ENCODE measurements around the gene RNF150.
A peak's percentile ranks its signal among the peaks of the same experiment; 100 is the strongest.

RNF150 gene

GRCh38 chr4:140903522-140904475, 229.5 kb downstream of the RNF150 start:
- DNase-seq = no peak

- no peak for DNase-seq
These were observed 231.4 kb downstream of the RNF150 start for GRCh38 chr4:140901736-140902336.

- no peak for DNase-seq
These were observed 239.3 kb downstream of the RNF150 start for GRCh38 chr4:140893939-140894338.

GRCh38 chr4:140888054-140888453, 245.2 kb downstream of the RNF150 start:
- no peak for DNase-seq

- DNase-seq = no peak
These were observed 245.8 kb downstream of the RNF150 start for GRCh38 chr4:140887467-140887866.

- DNase-seq = peak; percentile 79 to 84
These were observed 248.7 kb downstream of the RNF150 start for GRCh38 chr4:140884431-140885058.

- no peak for DNase-seq
These were observed 255.5 kb downstream of the RNF150 start for GRCh38 chr4:140877781-140878180.

GRCh38 chr4:140876615-140877364, 256.5 kb downstream of the RNF150 start:
- DNase-seq = no peak

- no peak for DNase-seq
These were observed 257.4 kb downstream of the RNF150 start for GRCh38 chr4:140875746-140876452.

GRCh38 chr4:140874056-140874455, 259.2 kb downstream of the RNF150 start:
- no peak for DNase-seq

GRCh38 chr4:140871368-140871767, 261.9 kb downstream of the RNF150 start:
- no peak for DNase-seq

GRCh38 chr4:140870427-140870826, 262.8 kb downstream of the RNF150 start:
- DNase-seq = no peak

GRCh38 chr4:140869446-140869845, 263.8 kb downstream of the RNF150 start:
- DNase-seq = no peak

GRCh38 chr4:140867356-140867755, 265.9 kb downstream of the RNF150 start:
- DNase-seq = no peak

GRCh38 chr4:140866492-140867005, 266.7 kb downstream of the RNF150 start:
- DNase-seq = no peak

GRCh38 chr4:140865253-140866217, 267.7 kb downstream of the RNF150 start:
- DNase-seq = no peak

- no peak for DNase-seq
These were observed 270.1 kb downstream of the RNF150 start for GRCh38 chr4:140863197-140863596.

GRCh38 chr4:140862177-140862442, 271.2 kb downstream of the RNF150 start:
- DNase-seq = no peak

- peak; percentile 76 to 79 for DNase-seq
These were observed 271.7 kb downstream of the RNF150 start for GRCh38 chr4:140861359-140862176.

GRCh38 chr4:140858897-140859296, 274.4 kb downstream of the RNF150 start:
- DNase-seq = no peak
